Pons (tissue), 1 donor: ENCODE data around the gene AJUBA.
"Not testable (repeated sequence)": the region's sequence is repeated elsewhere in the genome, so short reads cannot be mapped to it uniquely, and the experiment has no call there.

ENCODE experiments used
- DNase-seq: peaks from one replicate; pipeline ENCODE4 v3.0.0-alpha.2; 2016; ENCODE audit warnings: low spot score

Gene AJUBA

GRCh38 chr14:23006188-23006534 lies 23.8 kb upstream of the AJUBA start:
- no peak for DNase-seq

- DNase-seq, result no peak
Observed at GRCh38 chr14:23005451-23006187, 23.3 kb upstream of the AJUBA start.

- DNase-seq, result not testable (repeated sequence)
Observed at GRCh38 chr14:23004274-23004673, 21.9 kb upstream of the AJUBA start.

- DNase-seq, result no peak
Observed at GRCh38 chr14:23002592-23002991, 20.2 kb upstream of the AJUBA start.

- DNase-seq, result no peak
Observed at GRCh38 chr14:23000860-23001259, 18.5 kb upstream of the AJUBA start.

GRCh38 chr14:22998329-22999012 lies 16.1 kb upstream of the AJUBA start:
- DNase-seq, result no peak

- no peak for DNase-seq
Observed at GRCh38 chr14:22997676-22998323, 15.4 kb upstream of the AJUBA start.

DNA sequence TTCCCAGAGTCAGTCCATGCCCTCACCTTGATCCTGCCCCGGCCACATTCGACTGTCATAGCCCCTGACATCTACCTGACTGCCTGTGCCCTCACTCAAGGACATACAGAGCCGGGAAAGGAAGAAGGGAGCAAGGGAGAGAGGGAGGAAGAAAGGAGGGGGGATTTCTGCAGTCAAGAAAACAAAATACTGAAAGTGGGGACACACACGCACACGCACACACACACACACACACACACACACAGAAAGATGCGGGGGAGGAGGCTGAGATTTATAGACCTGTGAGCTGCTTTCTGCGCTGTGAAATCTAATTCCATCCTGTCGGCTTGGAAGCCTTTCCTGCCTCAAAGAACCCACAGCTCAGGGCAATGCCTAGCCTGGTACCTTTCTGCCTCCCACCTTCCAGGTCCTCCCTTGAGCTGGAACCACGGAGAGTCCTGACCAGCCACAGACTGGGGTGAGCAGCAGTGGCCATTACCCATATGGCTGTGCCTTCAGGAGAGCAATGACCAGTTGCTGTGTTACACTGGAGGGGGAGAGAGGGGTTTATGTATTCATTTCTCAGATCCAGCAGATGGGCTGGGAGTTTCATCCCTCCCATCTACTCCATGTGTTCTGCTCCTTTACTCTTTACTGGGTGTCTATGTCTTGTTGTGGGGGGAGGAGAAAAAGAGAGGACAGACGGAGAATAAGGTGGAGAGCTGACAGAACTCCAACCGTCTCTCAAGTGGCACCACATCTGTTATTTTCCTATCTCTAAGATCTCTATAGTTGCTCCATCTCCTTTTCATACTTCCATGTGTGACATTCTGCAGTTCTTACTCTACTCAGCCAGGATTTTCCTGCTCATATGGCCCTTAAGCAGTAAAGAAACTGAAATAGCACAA lies 14.7 kb upstream of the AJUBA start:
- DNase-seq, result no peak

DNA sequence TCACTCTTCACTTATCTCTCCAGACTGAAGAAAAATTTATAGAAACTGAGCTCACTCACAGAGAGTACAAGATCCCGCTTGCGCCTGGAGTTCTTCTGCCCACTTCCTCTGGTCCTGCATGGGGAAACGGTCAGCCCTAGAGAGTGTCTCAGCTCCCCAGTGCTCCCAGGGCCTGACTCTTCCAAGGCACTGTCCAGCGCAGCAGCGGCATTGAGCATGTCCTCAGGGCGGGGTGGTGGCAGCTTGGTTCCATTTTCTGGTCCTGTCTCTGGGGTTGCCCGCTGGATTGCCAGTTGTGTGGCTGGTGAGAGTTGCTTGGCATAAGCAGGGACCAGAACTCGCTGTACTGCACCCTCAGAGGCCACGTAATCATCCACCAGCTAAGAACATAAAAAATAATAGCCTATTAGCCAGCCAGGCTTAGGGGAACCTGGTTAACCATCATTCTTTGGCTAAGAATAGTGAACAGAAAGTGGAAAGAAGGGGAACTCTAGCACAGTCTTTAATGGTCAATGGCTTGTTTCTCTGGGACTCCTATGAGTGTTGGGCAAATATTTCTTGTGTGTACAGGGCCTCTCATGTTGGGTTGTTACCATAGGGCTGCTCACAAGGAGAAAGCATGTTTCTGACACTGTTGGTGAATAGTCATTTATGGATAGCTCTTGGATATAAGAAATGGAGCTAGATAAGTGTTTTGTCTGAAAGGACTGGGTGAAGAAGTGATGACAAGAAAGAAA lies 13.7 kb upstream of the AJUBA start:
- no peak for DNase-seq

DNA sequence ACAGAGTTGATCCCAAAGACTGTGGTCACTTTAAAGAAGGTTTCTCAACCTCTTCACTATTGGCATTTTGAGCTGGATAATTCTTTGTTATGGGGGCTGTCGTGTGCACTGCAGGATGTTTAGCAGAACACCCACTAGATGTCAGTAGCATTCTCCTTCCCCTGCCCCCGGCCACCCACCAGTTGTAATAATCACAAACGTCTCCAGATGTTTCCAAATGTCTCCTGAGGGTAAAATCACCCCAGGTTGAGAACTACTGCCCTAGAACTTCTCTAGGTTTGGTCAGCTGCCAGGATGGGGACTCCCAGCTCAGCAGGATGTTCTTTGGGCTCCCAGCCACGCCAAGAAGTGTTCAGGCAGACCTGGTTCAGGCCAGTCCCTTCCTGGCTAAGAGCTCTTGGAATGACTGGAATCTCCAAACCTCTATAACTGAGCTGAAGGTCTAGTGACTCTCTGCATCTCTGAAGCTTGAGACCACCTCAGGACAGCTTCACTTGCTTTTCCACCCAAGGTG lies 12.5 kb upstream of the AJUBA start:
- DNase-seq, result peak; percentile 20

DNA sequence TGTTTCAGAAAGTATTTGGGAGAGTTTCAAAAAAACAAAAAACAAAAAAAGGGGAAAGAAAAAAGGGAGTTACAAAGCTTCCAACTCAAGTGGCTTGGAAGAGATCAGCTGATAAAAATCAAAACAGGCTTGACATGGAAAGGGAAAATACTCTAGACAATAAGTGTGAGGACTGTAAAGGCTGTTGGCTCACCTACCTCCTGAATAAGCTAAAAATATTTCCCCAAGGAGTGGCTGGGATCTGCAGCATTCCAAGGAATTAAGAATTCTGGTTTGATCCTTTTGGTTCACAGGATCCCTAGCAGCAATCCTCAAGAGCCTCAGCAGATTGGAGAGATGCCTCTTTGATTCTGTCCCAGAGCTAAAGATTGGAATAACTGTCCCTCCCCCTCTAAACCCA lies 11.2 kb upstream of the AJUBA start:
- DNase-seq, result no peak

DNA sequence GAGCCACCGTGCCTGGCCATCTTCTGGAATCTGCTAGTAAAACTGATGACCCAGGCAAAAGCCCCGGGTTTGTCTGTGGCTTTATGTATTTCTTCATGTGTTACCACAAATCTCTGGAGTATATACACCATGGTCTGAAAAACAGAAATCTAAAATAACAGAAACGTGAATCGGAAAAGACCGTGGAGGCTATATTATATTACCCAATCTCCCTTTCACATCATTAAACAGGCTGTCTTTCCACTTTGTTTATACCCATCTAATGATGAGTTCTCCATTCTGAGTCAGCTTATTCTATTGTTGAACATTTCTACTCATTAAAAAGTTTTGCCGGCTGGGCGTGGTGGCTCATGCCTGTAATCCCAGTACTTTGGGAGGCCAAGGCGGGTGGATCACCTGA lies 9.5 kb upstream of the AJUBA start:
- no peak for DNase-seq

DNA sequence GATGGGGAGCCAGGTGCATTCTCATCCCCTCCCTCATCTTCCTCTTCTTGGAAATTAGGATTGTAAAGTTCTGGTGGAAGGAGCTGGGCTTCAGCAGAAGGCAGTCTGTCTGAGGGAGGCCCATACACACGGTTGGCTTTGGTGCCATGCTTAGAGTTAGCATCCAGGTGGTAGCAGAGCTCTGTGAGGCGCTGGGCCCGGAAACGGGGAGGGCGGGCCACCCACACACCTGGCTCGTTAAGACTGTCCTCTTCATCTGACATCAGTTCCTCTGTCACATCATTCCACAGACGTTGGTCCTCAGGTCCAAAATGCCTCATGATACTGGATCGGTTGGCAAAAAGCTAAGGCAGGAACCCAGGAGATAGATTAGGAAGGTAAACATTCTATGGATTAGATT lies 4.9 kb upstream of the AJUBA start:
- no peak for DNase-seq

DNA sequence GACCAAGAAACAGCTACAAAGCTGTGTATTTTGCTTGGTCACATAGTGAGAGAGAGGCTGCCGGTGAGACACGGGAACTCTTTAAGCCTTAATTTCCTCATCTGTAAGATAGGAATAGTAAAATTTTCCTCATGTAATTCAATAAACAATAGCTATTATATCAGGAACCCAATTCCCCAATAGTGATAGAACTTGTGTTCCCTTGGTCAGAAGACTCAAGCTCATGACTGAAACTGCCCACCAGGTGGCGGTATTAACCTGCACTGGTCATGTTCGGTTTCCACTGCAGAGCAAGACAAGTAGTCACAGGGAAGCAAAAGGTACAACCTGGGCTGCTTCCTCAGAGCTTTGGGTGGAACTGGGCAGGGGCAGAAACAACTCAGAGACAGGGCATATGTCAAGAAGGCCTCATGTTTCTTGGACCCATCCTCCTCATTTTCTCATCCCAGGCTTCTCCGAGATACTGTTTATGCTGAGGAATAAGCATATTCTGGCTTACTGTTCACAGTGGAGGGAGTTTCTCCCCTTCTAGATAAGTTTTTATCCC lies 4.2 kb upstream of the AJUBA start:
- DNase-seq, result peak; percentile 93

DNA sequence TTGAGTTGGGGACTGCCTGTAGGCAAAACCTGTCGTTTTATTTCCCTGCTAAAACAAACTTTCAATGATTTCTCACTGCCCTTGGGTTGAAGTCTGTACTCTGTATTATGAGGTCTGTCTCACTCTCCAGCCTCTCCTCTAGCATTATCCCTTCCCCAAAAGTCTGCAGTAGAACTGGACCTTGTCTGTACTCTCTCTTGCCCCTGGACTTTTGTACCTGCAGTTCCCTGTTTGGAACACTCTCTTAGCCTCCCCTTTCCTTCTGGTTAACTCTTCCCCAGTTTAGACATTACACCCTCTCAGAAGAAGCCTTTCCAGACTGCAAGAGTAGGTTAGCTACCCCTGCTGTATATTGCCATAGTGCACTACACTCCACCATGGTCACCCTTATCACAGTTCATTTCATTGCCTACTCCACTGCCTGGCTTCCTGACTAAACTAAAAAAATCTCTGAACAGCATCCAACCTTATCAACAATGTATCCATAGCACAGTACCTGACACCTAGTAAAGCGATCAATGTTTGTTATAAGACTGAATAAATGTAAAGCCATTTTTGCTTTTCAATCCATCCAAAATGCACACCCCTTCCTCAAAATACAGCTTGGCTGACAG lies 3.6 kb upstream of the AJUBA start:
- DNase-seq, result no peak

DNA sequence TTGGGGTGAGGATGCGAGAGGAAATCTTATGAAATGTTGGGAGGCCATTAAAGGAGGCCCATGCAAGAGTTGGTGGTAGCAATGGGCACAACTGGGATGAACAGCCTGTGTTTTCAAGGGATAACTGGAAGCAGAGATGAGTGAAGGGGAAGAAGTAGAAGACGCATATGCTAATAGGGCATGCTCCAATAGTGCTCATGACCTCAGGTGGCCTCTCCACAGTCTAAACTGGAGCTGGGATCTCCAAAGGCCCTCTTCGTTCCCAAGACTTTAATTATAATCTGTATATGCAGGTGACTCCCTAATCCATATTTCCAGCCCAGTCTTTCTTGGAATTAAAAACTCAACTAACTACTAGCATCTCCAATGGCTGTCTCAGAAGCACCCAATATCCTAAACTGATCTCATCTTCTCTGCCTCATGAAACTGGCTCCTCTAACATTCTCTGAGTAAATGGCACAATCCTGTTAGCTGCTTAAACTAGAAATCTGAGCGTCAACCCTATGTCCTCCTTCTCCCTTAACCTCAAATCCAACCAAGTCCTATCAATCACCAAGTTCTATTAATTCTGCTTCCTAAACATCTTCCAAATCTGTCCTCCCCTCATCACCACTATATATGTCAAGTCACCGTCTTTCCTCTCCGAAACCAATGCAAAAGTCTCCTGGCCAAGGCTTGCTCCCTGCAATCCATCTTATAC lies 2.8 kb upstream of the AJUBA start:
- DNase-seq, result no peak

- no peak for DNase-seq
Observed at GRCh38 chr14:22981876-22982476, 375 bp downstream of the AJUBA start.

- no peak for DNase-seq
Observed at GRCh38 chr14:22981090-22981875, 1.1 kb downstream of the AJUBA start.

GRCh38 chr14:22980672-22981089 lies 1.7 kb downstream of the AJUBA start:
- no peak for DNase-seq
